OCI-LY1 (cell line): ENCODE data around the gene ZMIZ1.

Experiments
- EZH2 ChIP-seq: fragments of 200-600 bp; sonication (generic), shearing (Covaris generic); IDR thresholded peaks from 2 replicates; pipeline ENCODE4 v1.8.0; 2017; ENCODE audit warnings: borderline replicate concordance, mixed run types, mild to moderate bottlenecking, antibody characterized with exemption, low read length, moderate library complexity, mixed read lengths
- TF ChIP-seq, protein P1 (sequence below): fragments of 200-600 bp; sonication (generic), shearing (Covaris generic); IDR thresholded peaks from 2 replicates; pipeline ENCODE4 v1.5.1; 2017; ENCODE audit warnings: mild to moderate bottlenecking, antibody characterized with exemption, low read length, moderate library complexity, mixed read lengths

- TF ChIP-seq, protein P1, sequence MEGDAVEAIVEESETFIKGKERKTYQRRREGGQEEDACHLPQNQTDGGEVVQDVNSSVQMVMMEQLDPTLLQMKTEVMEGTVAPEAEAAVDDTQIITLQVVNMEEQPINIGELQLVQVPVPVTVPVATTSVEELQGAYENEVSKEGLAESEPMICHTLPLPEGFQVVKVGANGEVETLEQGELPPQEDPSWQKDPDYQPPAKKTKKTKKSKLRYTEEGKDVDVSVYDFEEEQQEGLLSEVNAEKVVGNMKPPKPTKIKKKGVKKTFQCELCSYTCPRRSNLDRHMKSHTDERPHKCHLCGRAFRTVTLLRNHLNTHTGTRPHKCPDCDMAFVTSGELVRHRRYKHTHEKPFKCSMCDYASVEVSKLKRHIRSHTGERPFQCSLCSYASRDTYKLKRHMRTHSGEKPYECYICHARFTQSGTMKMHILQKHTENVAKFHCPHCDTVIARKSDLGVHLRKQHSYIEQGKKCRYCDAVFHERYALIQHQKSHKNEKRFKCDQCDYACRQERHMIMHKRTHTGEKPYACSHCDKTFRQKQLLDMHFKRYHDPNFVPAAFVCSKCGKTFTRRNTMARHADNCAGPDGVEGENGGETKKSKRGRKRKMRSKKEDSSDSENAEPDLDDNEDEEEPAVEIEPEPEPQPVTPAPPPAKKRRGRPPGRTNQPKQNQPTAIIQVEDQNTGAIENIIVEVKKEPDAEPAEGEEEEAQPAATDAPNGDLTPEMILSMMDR, result no peak
- no peak for TF ChIP-seq EZH2
Measured at GRCh38 chr10:79207096-79207357, 138.3 kb downstream of the ZMIZ1 start.
